Right renal pelvis (tissue), 4 donors: ENCODE results near the gene RTL10. TPM values are rescaled to one million over a fixed set of nuclear protein-coding genes. Genes with fewer than 3 reads are reported as not detected.

Experiments
- DNase-seq, 4 donors: peaks; one replicate each; pipeline ENCODE4 v3.0.0-alpha.2; 2013; ENCODE audit warnings: low read depth in 4 of 4, low spot score in 3 of 4, missing footprints in 1 of 4
- polyA plus RNA-seq, 4 donors: library from polyadenylated mRNA; unstranded; fragments of 120-200 nt; gene quantifications; one replicate each; pipeline ENCODE4 v1.2.1, GENCODE V29; 2013; ENCODE audit not compliant: insufficient read length in 4 of 4

RTL10 gene
- polyA plus RNA-seq, 4 donors, result 19.4 to 23.8 (median 22.4) TPM

GRCh38 chr22:19877626-19878339 lies 23.1 kb upstream of the RTL10 start:
- DNase-seq, result no peak

- DNase-seq, result no peak
Observed at GRCh38 chr22:19876941-19877625, 22.4 kb upstream of the RTL10 start.

GRCh38 chr22:19876314-19876940 lies 21.8 kb upstream of the RTL10 start:
- DNase-seq, result no peak

DNA sequence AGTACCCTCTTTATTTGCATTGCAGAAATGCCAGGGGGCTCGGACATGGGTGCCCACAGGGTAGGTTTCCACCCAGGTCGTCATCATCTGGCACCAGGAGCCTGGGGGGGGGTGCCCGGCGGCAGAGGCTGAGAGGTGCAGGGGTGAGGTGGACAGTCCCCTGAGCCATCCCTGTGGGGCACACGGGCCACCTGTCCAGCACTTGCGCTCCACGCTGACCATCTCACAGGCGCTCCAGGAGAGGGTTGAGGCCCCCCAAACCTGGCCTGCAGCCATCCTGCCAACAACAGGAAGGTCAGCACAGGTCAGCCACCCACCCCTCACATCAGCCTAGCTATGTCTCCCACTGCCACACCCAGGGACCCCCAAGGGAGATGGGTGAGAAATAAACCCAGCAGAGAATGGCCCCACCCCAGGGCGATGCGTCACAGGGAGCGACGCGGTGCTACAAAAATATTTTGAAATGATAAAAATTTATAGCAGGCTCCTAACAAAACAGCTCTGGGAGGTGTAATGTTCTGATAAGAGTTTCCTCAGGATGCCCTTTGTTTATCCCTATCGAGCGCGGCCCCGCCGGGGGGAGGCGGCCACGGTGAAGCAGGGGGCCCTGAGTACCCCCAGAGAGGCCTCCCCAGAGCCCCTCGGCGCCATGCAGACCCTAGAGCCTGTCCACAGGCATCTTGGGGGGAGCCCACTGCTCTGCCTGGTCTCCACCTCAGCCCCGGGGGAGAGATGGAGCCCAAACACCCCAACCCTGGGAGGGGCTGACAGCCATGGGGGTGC lies 21.0 kb upstream of the RTL10 start:
- no peak for DNase-seq

DNA sequence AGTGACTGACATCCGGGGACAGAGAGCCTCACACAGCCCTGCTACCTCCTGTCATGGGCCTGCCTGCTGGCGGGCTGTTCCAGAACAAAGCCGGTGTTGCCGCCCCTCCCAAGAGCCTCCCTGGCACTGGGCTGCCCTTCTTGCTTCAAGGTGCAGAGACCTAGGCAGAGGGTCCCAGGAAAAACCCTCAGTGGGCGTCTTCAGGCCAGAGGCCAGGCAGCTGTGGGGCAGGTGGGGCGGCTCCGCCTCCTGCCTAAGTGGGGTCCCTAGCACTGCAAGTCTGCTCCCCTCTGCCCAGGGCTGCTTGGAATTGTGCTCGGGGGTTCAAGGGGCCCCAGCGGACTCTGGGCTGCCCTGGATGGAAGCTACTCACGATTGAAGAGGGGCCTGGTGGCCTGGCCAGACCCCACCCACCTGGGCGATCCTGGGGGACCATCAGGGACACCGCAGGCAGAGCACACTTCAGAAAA lies 20.4 kb upstream of the RTL10 start:
- no peak for DNase-seq

DNA sequence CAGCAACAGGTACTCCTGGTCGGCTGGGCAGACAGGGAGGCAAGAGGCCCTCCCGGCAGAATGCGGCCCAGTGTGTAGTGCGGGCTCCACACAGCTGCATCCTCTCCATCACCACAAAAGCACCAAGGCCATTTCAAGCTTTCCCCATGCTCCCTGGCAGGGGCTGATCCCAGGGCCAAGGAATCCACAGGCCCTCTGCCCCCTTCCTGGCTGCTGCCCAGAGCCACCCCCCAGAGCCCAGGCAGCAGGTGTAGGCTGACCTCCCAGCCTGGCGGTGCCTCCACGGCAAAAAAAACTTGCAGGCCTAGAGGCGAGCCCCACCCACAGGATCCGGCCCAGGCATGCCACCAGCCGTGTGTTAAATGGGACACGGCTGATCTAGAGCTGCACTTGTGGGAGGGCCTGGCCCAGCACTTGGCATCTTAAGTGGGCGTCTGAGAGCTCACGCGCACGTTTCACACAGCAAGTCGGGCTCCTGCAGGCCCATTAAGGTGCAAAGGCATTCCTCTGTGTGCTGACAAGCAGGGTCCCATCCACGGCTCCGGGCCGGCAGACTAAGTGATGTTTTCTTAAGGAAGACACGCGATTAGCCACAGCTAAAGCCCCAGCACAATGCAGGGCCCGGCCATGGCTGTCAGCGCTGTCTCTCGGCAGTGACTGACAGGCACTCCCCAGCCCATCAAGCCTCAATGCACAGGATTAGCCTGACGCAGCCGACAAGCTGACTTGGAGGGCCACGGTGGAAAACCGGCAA lies 19.8 kb upstream of the RTL10 start:
- no peak for DNase-seq

DNA sequence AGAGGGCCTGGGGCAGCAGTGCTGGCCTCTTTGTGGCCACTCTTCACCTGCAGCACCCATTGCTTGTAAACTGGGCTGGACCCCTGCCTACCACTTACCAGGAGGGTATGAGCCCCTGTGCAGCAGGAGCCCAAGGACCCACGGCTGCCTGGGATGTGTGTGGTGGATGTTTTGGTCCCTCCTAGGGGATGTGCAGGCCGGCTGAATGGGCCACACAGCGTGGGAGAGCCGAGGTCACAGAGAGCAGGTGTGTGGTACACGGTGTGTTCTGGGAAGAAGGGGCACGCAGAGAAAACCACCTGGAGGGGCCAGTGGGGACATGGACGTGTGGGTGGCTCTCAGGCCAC lies 19.3 kb upstream of the RTL10 start:
- no peak for DNase-seq

DNA sequence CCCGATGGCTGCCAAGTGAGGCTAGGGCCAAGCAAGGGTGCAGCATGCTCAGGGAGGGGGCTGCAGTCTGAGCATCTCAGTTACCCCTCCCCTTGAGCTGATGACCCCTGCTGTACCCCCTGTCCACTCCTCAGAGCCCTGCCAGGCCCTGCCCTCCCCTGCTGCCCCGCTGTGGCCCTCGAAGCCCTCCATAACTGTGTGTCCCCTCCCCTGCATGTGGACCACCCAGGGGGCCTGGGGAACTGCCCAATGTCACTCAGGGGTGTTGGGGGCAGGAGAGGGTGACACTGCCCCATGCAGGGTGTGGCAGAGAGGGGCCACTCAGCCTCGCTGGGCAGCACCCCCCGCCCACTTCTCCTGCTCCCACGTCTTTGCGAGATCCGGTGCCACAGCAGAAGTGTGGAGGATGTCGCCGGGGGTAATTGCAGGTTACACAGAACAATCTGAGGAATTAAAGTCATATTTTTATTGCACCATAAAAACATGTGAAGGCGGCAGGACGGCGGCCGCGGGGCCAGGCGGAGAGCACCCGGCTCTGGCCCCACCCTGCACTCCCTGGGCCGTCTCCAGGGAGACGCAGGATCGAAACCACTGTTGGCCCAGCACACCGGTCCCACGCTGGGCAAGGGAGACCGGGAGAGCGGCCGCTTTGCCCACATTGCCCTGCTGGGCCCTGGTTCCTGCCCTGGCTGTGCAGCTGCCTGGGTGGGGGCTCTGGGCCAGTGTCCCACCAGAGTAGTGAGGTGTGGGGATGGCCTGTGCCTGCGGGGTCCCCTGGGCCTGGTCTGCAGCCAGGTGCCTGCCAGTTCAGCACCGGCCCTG lies 18.7 kb upstream of the RTL10 start:
- no peak for DNase-seq

DNA sequence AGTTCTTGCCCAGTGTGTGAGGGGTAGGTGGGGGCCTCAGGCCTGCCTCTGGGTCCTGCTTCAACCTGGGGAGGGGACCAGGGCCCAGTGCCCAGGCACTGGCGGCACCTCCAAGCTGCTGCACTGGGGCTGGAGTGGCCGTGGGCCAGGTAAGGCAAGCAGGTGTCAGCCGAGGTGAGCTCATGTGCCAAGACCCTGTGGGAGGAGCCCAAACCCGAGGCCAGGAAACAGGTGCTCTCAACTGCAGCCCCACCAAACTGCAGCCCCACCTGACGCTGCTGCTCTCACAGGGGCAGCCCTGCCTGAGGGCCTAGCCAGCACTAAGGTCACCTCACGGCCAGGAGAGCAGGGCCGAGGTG lies 18.1 kb upstream of the RTL10 start:
- no peak for DNase-seq

GRCh38 chr22:19871845-19872778 lies 17.4 kb upstream of the RTL10 start:
- DNase-seq, result no peak

GRCh38 chr22:19871023-19871844 lies 16.6 kb upstream of the RTL10 start:
- no peak for DNase-seq

DNA sequence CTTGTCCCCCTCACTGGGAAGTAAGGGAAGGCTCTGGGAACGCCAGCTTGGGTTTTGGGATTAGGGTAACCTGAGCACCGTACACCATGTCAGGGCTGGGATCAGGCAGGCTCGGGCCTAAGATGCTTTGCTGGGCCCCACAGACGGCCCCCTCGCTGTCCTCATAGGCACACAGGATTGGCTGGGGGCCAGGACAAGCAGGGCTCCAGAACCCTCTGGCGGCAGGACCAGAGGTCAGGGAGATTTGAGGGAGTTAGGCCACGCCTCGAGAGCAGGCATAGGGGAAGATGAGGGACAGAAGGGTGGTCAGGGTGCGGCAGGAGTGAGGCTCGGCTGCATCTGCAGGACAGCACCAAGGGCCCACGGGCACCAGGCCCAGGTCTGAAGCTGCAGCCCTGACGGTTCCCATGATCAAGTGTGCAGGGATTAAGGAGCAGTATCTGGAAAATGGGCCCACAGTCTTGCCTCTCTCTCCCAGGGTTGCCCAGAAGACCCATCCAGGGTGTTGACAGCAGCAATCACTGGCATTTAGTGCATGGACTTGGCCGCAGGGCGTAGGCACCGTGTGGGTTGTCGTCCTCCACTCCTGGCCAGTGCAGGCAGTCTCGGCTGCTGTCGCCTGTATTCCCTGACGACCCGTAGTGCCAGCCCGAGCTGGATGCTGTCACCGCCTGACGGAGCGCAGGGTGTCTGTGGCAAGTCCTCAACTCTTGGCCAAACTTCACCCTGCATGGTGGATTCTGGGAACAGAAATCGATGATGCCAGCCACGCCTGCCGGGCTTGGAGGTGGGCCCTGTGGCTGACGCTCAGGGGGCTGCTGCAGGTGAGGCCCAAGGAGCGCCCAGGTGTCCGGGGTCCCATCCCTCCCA lies 15.7 kb upstream of the RTL10 start:
- DNase-seq, result no peak

- no peak for DNase-seq
Observed at GRCh38 chr22:19869497-19870152, 15.0 kb upstream of the RTL10 start.

GRCh38 chr22:19868773-19869471 lies 14.2 kb upstream of the RTL10 start:
- no peak for DNase-seq

DNA sequence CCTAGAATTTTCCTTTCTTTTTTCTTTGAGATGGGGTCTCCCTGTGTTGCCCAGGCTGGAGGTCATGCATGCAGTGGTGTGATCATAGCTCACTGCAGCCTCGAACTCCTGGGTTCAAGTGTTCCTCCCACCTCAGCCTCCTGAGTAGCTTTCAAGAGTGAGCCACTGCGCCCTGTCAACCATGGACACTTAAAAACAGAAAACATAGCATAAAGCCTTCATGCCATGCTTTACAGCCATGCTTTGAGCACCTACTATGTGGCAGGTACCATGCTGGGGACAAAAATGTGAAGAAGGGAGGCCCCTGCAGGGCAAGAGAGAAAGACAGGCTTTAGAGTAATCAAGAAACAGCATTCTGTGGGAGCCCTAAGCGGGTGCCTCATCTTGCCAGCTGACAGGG lies 13.7 kb upstream of the RTL10 start:
- DNase-seq, result no peak

GRCh38 chr22:19867617-19868016 lies 12.9 kb upstream of the RTL10 start:
- DNase-seq, result no peak
